Measurements from ENCODE around the gene HEMK1. TPM values are rescaled to one million over a fixed set of nuclear protein-coding genes. Genes with fewer than 3 reads are reported as not detected.

Gene HEMK1
- total and polyA plus RNA-seq, 2 of the 8 experiments (the other 6 are each of a cell fraction or from before 2014, with no cell fraction given), result 9.7 to 10.6 TPM

GRCh38 chr3:50599716-50600118 lies 30.4 kb downstream of the HEMK1 start:
- Histone ChIP-seq H3K14ac (ENCODE audit: insufficient read length) (no peak overlapping the region), H2BK12ac (ENCODE audit: low read depth, low read length) (no peak overlapping the region), H3K56ac (replicated peaks; ENCODE audit: insufficient read length, low read depth, low read length) (no peak overlapping the region), H3K36me3 (ENCODE audit: control insufficient read depth in 2 of 4, insufficient read depth in 4 of 4, low read length in 3 of 4) (no peaks in the 10 kb centered on the region), H2BK120ac (replicated peaks; ENCODE audit: low read depth, low read length) (no peak overlapping the region), H4K20me1 (replicated peaks in 1 of 2; ENCODE audit: control insufficient read depth in 1 of 2, insufficient read depth in 2 of 2, low read length in 2 of 2) (peaks cover 0 to 3% of the 10 kb centered on the region in 2 experiments), H3K23ac (ENCODE audit: insufficient read length) (no peak overlapping the region), H2BK20ac (ENCODE audit: low read length) (no peak overlapping the region), H4K91ac (replicated peaks; ENCODE audit: insufficient read length, low read length) (no peak overlapping the region), H2BK5ac (ENCODE audit: low read depth, low read length) (no peak overlapping the region), H3K27me3 (replicated peaks in 1 of 4; ENCODE audit: control insufficient read depth in 3 of 4, extremely low read depth in 1 of 4, insufficient read depth in 3 of 4, low read length in 3 of 4) (peaks cover 0 to 2% (median 0%) of the 10 kb centered on the region in 4 experiments; a peak in 1 of 7 replicates), H3K9me3 (ENCODE audit: insufficient read depth in 2 of 2, low read depth in 1 of 2, low read length in 1 of 2) (no peaks in the 10 kb centered on the region), H3K18ac (ENCODE audit: extremely low read depth, low read length) (no peak overlapping the region), H3K27ac (ENCODE audit: low read depth, low read length) (no peak overlapping the region), H3K23me2 (ENCODE audit: low read depth, low read length) (no peaks in the 10 kb centered on the region), H3K4me3 (ENCODE audit: extremely low read depth in 1 of 4, insufficient read depth in 2 of 4, low read depth in 3 of 4, low read length in 4 of 4) (no peak overlapping the region), H2BK15ac (ENCODE audit: low read length) (no peak overlapping the region), H2AFZ (ENCODE audit: low read length) (no peak overlapping the region), H4K8ac (ENCODE audit: extremely low read depth, insufficient read depth, low read length) (no peak overlapping the region), H3K4ac (replicated peaks; ENCODE audit: insufficient read length, low read depth, low read length) (no peak overlapping the region), H3K79me1 (ENCODE audit: low read depth, low read length) (no peaks in the 10 kb centered on the region), H2AK5ac (ENCODE audit: low read depth, low read length) (no peak overlapping the region; the same call in 1 of the 2 replicates), H3K4me1 (replicated peaks in 1 of 4; ENCODE audit: control insufficient read depth in 3 of 4, insufficient read depth in 4 of 4, low read length in 3 of 4) (no peaks in the 10 kb centered on the region), H3K9ac (replicated peaks in 1 of 4; ENCODE audit: extremely low read depth in 1 of 4, low read depth in 3 of 4, low read length in 3 of 4) (no peak overlapping the region), H3K79me2 (ENCODE audit: control insufficient read depth in 1 of 2, insufficient read depth in 2 of 2, low read length in 2 of 2) (no peaks in the 10 kb centered on the region), H3K4me2 (ENCODE audit: insufficient read depth in 1 of 2, low read depth in 2 of 2, low read length in 2 of 2) (no peak overlapping the region), H4K5ac (ENCODE audit: insufficient read length, low read depth, low read length) (no peak overlapping the region)
- POLR2A ChIA-PET (ENCODE audit: partially characterized antibody), result interaction anchor here (1.1 to 1.5 kb wide), 3 partner anchors 10 to 24 kb away, joined by 3 to 7 read pairs (median 4); partner anchors contain the start of gene CISH
- CTCF ChIA-PET (ENCODE audit: partially characterized antibody), result interaction anchor here (2.5 to 50.4 kb wide), 5 partner anchors 9 to 51 kb away, joined by 10 to 1262 read pairs (median 233); partner anchors contain the start of genes C3orf18, DOCK3, HEMK1 and MAPKAPK3
- 86% methylated on average over 1 of the region's 1 CpG; no CpG with 5 or more reads in 1 of the 2 experiments for WGBS, 2 experiments (ENCODE audit: extremely low coverage in 1 of 2, insufficient coverage in 1 of 2, insufficient read length in 1 of 2, insufficient replicate concordance in 2 of 2, low coverage in 1 of 2, low lambda C conversion rate in 2 of 2, missing lambda C conversion rate in 1 of 2)
- TF ChIP-seq RXRA (IDR thresholded peaks at IDR 0.05; ENCODE audit: insufficient read depth, low read depth, low read length) (no peak), RFX5 (IDR thresholded peaks at IDR 0.05; ENCODE audit: borderline replicate concordance, low read depth, low read length) (no peak), KDM5A (IDR thresholded peaks at IDR 0.05; ENCODE audit: low read length) (no peak), E2F6 (IDR thresholded peaks at IDR 0.05) (no peak), ATF3 (IDR thresholded peaks at IDR 0.05; ENCODE audit: insufficient read depth, low read depth, low read length) (no peak), EP300 (IDR thresholded peaks at IDR 0.05; ENCODE audit: borderline replicate concordance in 1 of 2, low read depth in 2 of 2, low read length in 2 of 2) (no peak), TEAD4 (IDR thresholded peaks at IDR 0.05; ENCODE audit: low read depth, low read length) (no peak), POU5F1 (IDR thresholded peaks at IDR 0.05; ENCODE audit: low read depth, low read length) (no peak), EGR1 (IDR thresholded peaks at IDR 0.05; ENCODE audit: borderline replicate concordance, low read depth, low read length) (no peak), MAFK (IDR thresholded peaks at IDR 0.05; ENCODE audit: low read depth, low read length) (no peak), EZH2 (IDR thresholded peaks at IDR 0.05; ENCODE audit: low read depth, low read length, severe bottlenecking) (no peak), ASH2L (IDR thresholded peaks at IDR 0.05; ENCODE audit: low read length) (no peak), PHF8 (conservative IDR thresholded peaks at IDR 0.05; ENCODE audit: low read depth, low read length) (no peak)
- no peak for FAIRE-seq
- no peak for DNase-seq (ENCODE audit: low read depth in 1 of 2, low spot score in 2 of 2)
